KOPT-K1 (cell line): ENCODE results near the gene OR10H3.
"Not testable (repeated sequence)": the region's sequence is repeated elsewhere in the genome, so short reads cannot be mapped to it uniquely, and the experiment has no call there.

ENCODE experiments used
- H3K27ac ChIP-seq: fragments of 200-600 bp; sonication (generic); 2 replicates; pipeline ENCODE4 v1.5.1; 2016; ENCODE audit warnings: antibody characterized with exemption, mild to moderate bottlenecking, low read depth, low read length; ENCODE audit not compliant: poor library complexity, severe bottlenecking
- H3K36me3 ChIP-seq: fragments of 200-600 bp; sonication (generic); 2 replicates; pipeline ENCODE4 v1.5.1; 2017; ENCODE audit warnings: antibody characterized with exemption, mild to moderate bottlenecking, low read length, moderate library complexity; ENCODE audit not compliant: insufficient read depth
- H3K9me3 ChIP-seq: fragments of 200-600 bp; sonication (generic); 2 replicates; pipeline ENCODE4 v1.5.1; 2017; ENCODE audit warnings: antibody characterized with exemption, low read length, mild to moderate bottlenecking; ENCODE audit not compliant: insufficient read depth, poor library complexity, severe bottlenecking

OR10H3 gene

GRCh38 chr19:15758379-15758778, 20.6 kb downstream of the OR10H3 start:
- Histone ChIP-seq H3K27ac (no peak overlapping the region), H3K9me3 (no peaks in the 10 kb centered on the region), H3K36me3 (no peaks in the 10 kb centered on the region)

DNA sequence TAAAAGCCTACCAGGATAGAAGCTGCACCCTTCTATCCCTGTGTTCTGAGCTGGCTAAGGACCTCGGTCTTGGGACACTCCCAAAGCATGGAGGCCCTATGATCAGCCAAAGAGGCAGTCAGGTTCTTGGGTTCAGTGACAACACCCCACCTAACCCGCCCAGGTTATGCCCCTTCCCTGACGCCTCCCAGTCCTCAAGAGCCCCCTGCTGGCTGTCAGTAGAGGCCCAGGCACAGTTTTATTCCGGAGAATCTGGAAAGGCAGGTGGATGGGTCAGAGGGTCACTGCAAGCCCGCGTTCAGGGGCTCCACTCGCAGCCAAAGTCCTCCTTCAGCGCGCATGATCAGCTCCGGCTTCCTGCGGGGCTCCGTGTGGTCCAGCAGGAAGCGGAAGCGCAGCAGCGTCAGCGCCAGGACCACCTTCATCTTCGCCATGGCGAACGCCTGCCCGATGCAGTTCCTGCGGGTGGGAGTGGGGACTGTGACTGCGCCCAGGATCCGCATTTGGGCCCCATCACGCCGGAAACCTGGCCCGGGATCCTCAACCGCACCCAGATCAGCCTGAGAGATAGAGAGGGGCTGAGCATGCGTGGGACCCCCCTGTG, 22.3 kb downstream of the OR10H3 start:
- Histone ChIP-seq H3K36me3 (no peaks in the 10 kb centered on the region), H3K27ac (peak overlapping the region; percentile 52), H3K9me3 (no peaks in the 10 kb centered on the region)

DNA sequence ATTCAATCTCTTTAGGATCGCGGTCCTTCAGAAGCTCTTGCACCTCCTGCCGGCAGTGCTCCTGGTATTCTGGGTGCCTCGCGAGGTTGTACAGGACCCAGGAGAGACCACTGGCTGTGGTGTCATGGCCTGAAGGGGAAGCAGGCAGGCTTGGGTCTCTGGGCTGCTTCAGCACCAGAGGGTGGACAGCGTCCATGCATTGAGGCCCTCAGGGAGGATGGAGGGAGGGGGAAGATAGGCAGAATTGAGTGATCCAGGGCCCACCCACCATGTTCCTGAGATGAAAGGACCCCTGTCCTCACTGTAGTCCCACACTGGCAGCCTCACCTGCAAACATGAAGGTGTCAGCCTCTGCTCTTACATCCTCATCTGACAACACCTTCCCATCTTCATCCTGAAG, 31.8 kb downstream of the OR10H3 start:
- H3K36me3 ChIP-seq: no peaks in the 10 kb centered on the region
- no peaks in the 10 kb centered on the region for H3K9me3 ChIP-seq
- no peak overlapping the region for H3K27ac ChIP-seq

DNA sequence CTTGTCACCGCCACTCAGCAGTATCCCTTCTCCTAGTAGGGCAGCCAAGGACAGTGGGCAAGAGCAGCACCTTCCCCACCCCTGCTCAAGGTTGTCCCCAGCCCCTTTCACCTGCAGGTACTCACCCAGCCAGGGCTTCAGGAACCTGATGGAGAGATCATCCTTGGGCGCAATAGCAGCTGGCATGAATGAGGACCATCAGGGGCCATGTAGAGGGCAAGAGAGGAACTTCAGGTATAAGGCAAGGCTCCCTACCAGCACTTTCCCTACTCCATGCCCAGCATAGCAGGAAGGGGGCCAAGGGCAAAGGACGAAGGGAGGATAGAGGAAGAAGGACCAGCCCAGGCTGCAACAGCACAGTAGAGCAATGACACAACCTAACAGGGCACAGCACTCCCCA, 36.4 kb downstream of the OR10H3 start:
- H3K36me3 ChIP-seq, H3K27ac ChIP-seq, H3K9me3 ChIP-seq: not testable (repeated sequence)

- Histone ChIP-seq H3K36me3 (no peaks in the 10 kb centered on the region), H3K9me3 (no peaks in the 10 kb centered on the region), H3K27ac (no peak overlapping the region)
Observed at GRCh38 chr19:15775249-15775648, 37.5 kb downstream of the OR10H3 start.

- Histone ChIP-seq H3K9me3 (no peaks in the 10 kb centered on the region), H3K27ac (no peak overlapping the region), H3K36me3 (no peaks in the 10 kb centered on the region)
Observed at GRCh38 chr19:15776264-15776663, 38.5 kb downstream of the OR10H3 start.

DNA sequence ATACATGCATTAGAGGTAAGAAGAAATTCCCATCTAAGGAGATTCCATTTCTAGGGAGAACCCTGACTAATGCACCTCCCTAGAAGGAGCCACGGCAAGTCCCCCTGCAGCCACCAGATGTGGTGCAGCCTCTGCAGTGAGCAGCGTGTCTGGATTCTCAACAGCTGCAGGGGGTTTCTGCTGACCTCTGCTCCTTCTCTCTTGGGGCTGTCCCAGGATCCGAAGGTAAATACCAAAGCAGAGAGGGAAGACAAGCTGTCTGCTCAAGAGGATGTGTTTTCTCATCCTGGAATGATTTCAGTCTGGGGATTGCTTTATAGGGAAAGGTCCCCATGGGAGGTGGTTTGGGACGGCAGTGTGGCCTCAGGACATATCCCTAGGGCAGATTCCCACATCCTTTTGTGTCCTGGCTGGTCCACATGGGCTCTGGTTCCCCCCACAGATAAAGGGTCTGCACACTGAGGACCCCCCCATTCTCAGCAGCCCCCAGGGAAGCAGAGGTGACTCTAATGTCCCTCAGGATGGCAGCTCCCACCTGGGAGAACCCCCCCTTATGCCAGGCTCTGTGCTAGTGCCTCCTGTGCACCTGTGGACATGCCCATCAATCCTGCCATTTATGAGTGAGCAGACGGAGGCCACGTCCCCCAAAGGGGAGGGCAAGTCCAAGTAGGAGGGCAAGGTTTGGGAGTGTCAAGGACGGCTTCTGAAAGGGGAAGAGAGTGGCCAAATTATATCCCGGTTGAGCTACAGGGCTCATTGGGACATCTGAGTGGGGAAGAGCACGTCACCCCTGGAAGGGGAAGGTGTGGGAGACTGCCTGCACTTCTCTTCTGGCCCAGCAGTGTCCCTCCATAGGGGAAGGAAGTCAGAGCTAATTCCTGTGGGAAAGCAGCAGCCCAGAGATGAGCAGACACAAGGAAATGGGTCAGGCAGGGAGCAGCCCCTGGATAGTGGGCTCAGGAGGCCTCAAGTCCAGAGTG, 39.5 kb downstream of the OR10H3 start:
- Histone ChIP-seq H3K36me3 (no peaks in the 10 kb centered on the region), H3K9me3 (no peaks in the 10 kb centered on the region)

GRCh38 chr19:15779756-15780476, 42.1 kb downstream of the OR10H3 start:
- no peaks in the 10 kb centered on the region for H3K9me3 ChIP-seq
- no peak overlapping the region for H3K27ac ChIP-seq
- H3K36me3 ChIP-seq: no peaks in the 10 kb centered on the region

More for the DNA sequence above, 39.5 kb downstream of the OR10H3 start:
- no peak overlapping the region for H3K27ac ChIP-seq

- no peaks in the 10 kb centered on the region for H3K36me3 ChIP-seq
- no peak overlapping the region for H3K27ac ChIP-seq
- H3K9me3 ChIP-seq: no peaks in the 10 kb centered on the region
Observed at GRCh38 chr19:15780610-15781418, 43.0 kb downstream of the OR10H3 start.

- Histone ChIP-seq H3K36me3 (no peaks in the 10 kb centered on the region), H3K27ac (no peak overlapping the region), H3K9me3 (no peaks in the 10 kb centered on the region)
Observed at GRCh38 chr19:15781661-15782060, 43.9 kb downstream of the OR10H3 start.

DNA sequence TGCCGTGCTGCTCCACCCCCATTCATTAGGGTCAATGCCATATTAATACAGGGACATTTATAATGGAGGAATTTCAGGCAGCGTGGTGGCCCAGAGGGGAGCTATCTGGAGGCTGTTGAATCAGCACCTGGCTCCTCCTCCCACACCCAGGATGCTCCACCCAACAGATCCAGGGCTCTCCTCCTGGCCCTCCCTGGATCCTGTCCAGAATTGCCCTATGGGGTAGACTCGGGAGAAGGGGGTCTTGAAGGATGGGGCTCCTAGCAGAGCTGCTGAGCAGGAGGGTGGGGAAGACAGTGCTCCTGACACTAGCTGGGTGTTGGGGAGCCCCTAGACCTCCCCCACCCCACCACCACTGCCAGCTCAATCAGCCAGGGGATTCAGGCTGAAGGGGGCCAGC, 44.4 kb downstream of the OR10H3 start:
- Histone ChIP-seq H3K9me3 (no peaks in the 10 kb centered on the region), H3K36me3 (no peaks in the 10 kb centered on the region), H3K27ac (no peak overlapping the region)

- H3K36me3 ChIP-seq, H3K27ac ChIP-seq, H3K9me3 ChIP-seq: not testable (repeated sequence)
Observed at GRCh38 chr19:15782896-15783295, 45.1 kb downstream of the OR10H3 start.

- Histone ChIP-seq H3K9me3 (no peaks in the 10 kb centered on the region), H3K27ac (no peak within 1 kb of the TSS), H3K36me3 (no peaks in the 10 kb centered on the region)
Observed at GRCh38 chr19:15787611-15788155, 49.9 kb downstream of the OR10H3 start, which contains the start of gene OR10H5. TSS of gene OR10H5 (plus strand) at chr19:15787661. CDS start at chr19:15794049, 6,388 bp downstream.

GRCh38 chr19:15788594-15789270, 50.9 kb downstream of the OR10H3 start:
- no peak overlapping the region for H3K27ac ChIP-seq
- H3K9me3 ChIP-seq: no peaks in the 10 kb centered on the region
- no peaks in the 10 kb centered on the region for H3K36me3 ChIP-seq
